GM12878 (cell line): ENCODE results near the gene ATP10A. TPM values are rescaled to one million over a fixed set of nuclear protein-coding genes. Genes with fewer than 3 reads are reported as not detected.

Experiments
- ATAC-seq: fragments of 200-7000 bp; cut with Tn5 transposase; 3 replicates; pipeline ENCODE4 v1.9.1; 2020; ENCODE audit warnings: mild to moderate bottlenecking, moderate library complexity
- BruUV-seq: library from RNA; stranded (reverse); fragments of 400-500 nt; replicated peaks from 2 replicates; lab custom pipeline; 2021; lab: Mats Ljungman, UMichigan
- CTCF ChIA-PET: fragments of 300-600 bp; sonication (Branson Sonifier 250); formaldehyde crosslinking; extraction: SDS; loops from one replicate; lab custom pipeline; 2021; ENCODE audit warnings: inconsistent platforms; lab: Yijun Ruan, JAX
- POLR2A ChIA-PET: fragments of 350-600 bp; formaldehyde crosslinking; extraction: SDS; loops from one replicate; lab custom pipeline; 2021; ENCODE audit warnings: inconsistent platforms; lab: Charles Lee
- RAD21 ChIA-PET: fragments of 300-600 bp; sonication (Branson Sonifier 250); formaldehyde crosslinking; loops from one replicate; lab custom pipeline; 2023; ENCODE audit warnings: antibody characterized with exemption; ENCODE audit not compliant: unreplicated experiment; lab: Charles Lee
- SMC1A ChIA-PET: fragments of 300-600 bp; sonication (Branson Sonifier 250); formaldehyde crosslinking; loops from one replicate; lab custom pipeline; 2023; ENCODE audit not compliant: unreplicated experiment, uncharacterized antibody; lab: Charles Lee
- DNase-seq: peaks from one replicate; pipeline ENCODE4 v3.0.0-alpha.2; 2011; ENCODE audit warnings: low read depth, low spot score
- FAIRE-seq: peaks from 3 replicates; lab custom pipeline; 2011; peaks lifted over from hg19 to GRCh38; lab: Jason Lieb, UNC
- H2AFZ ChIP-seq: 2 replicates; pipeline ENCODE4 v1.6.0; 2011; ENCODE audit warnings: low read depth, low read length, control low read depth; ENCODE audit not compliant: control insufficient read depth
- H3K27ac ChIP-seq: 2 replicates; pipeline ENCODE4 v1.5.1; 2011; ENCODE audit warnings: control low read depth; ENCODE audit not compliant: control insufficient read depth, insufficient read depth
- H3K27me3 ChIP-seq, 2 experiments: replicated peaks in 1 of 2; 2 replicates each; pipeline versions ENCODE4 v1.6.0 to v1.6.1; 2011; ENCODE audit warnings: low read length in 1 of 2; ENCODE audit not compliant: control insufficient read depth in 2 of 2, insufficient read depth in 2 of 2
- H3K36me3 ChIP-seq, 2 experiments: 2 replicates each; pipeline ENCODE4 v1.5.1; 2011; ENCODE audit warnings: low read length in 1 of 2; ENCODE audit not compliant: control insufficient read depth in 2 of 2, insufficient read depth in 2 of 2
- H3K4me1 ChIP-seq: 2 replicates; pipeline ENCODE4 v1.6.1; 2011; ENCODE audit warnings: mild to moderate bottlenecking, low read length, moderate library complexity, mixed read lengths; ENCODE audit not compliant: control insufficient read depth, insufficient read depth
- H3K4me2 ChIP-seq: 2 replicates; pipeline ENCODE4 v1.6.0; 2011; ENCODE audit warnings: control low read depth; ENCODE audit not compliant: control insufficient read depth, insufficient read depth
- H3K4me3 ChIP-seq: fragments of 200-600 bp; sonication (generic); 2 replicates; pipeline ENCODE4 v1.5.1; 2016
- H3K79me2 ChIP-seq: 2 replicates; pipeline ENCODE4 v1.6.0; 2011; ENCODE audit warnings: low read length; ENCODE audit not compliant: control insufficient read depth, insufficient read depth
- H3K9ac ChIP-seq: 2 replicates; pipeline ENCODE4 v1.8.0; 2011; ENCODE audit warnings: low read length, control low read depth, mixed read lengths; ENCODE audit not compliant: control insufficient read depth, insufficient read depth
- H3K9me3 ChIP-seq: replicated peaks from 3 replicates; pipeline ENCODE4 v1.5.1; 2011; ENCODE audit warnings: mild to moderate bottlenecking, low read length; ENCODE audit not compliant: control insufficient read depth, insufficient read depth
- H4K20me1 ChIP-seq: 2 replicates; pipeline ENCODE4 v1.6.0; 2011; ENCODE audit not compliant: control insufficient read depth, insufficient read depth
- HDAC2 ChIP-seq: fragments of 200-600 bp; sonication (generic); IDR thresholded peaks from 2 replicates; pipeline ENCODE4 v1.6.1; 2017
- HDGF ChIP-seq: fragments of 450-650 bp; IDR thresholded peaks from 2 replicates; pipeline ENCODE4 v1.6.1; 2016; ENCODE audit warnings: antibody characterized with exemption
- IKZF1 ChIP-seq: fragments of 450-650 bp; conservative IDR thresholded peaks from 2 replicates; pipeline ENCODE4 v1.6.1; 2017; ENCODE audit warnings: antibody characterized with exemption, mild to moderate bottlenecking
- NBN ChIP-seq: fragments of 450-650 bp; IDR thresholded peaks from 2 replicates; pipeline ENCODE4 v1.6.1; 2016
- NFYB ChIP-seq: IDR thresholded peaks from 2 replicates; pipeline ENCODE4 v1.6.1; 2011; ENCODE audit warnings: low read depth, mild to moderate bottlenecking, low read length, improper control_type of control experiment, moderate library complexity; ENCODE audit not compliant: insufficient read depth
- POLR2A ChIP-seq: IDR thresholded peaks from 2 replicates; pipeline ENCODE4 v1.6.1; 2011; ENCODE audit warnings: low read depth, mild to moderate bottlenecking, low read length
- PRDM15 ChIP-seq: fragments of 450-650 bp; formaldehyde crosslinking; IDR thresholded peaks from 2 replicates; pipeline ENCODE4 v1.4.0; 2020; ENCODE audit warnings: mild to moderate bottlenecking, moderate library complexity
- SMAD1 ChIP-seq: fragments of 450-650 bp; IDR thresholded peaks from 2 replicates; pipeline ENCODE4 v1.6.1; 2018; ENCODE audit warnings: mild to moderate bottlenecking, low read depth; ENCODE audit not compliant: partially characterized antibody
- SREBF1 ChIP-seq: IDR thresholded peaks from 2 replicates; pipeline ENCODE4 v1.6.1; 2012; ENCODE audit warnings: mild to moderate bottlenecking, low read length
- YBX1 ChIP-seq: fragments of 450-650 bp; IDR thresholded peaks from 2 replicates; pipeline ENCODE4 v1.6.1; 2016; ENCODE audit warnings: antibody characterized with exemption
- ZBED1 ChIP-seq: IDR thresholded peaks from 2 replicates; pipeline ENCODE4 v1.6.1; 2016; ENCODE audit warnings: borderline replicate concordance
- ZNF622 ChIP-seq: fragments of 450-650 bp; IDR thresholded peaks from 2 replicates; pipeline ENCODE4 v1.6.1; 2017; ENCODE audit warnings: mild to moderate bottlenecking, inconsistent platforms
- WGBS: methylation state at CpG from one replicate; pipeline ENCODE4 v1.1.6; 2016; ENCODE audit warnings: low lambda C conversion rate; ENCODE audit not compliant: insufficient replicate concordance, insufficient coverage; ENCODE audit errors: missing lambda C conversion rate; 5-methylcytosine and 5-hydroxymethylcytosine counted together
- in situ Hi-C: fragments of 300-500 bp; cut with MboI; formaldehyde crosslinking; loops from 9 replicates; pipeline ENCODE4 v1.14.3; 2018; ENCODE audit warnings: mixed read lengths
- intact Hi-C: fragments of 100-400 bp; cut with micrococcal nuclease; formaldehyde crosslinking; loops from one replicate; pipeline ENCODE4 v1.14.2; 2022; ENCODE audit not compliant: unreplicated experiment
- polyA plus RNA-seq, 11 experiments: library from polyadenylated mRNA; depleted of rRNA in 4 of 11; unstranded in 6 of 11; stranded (reverse) in 5 of 11; fragments of >200 nt; fragmentation: Nextera tagmentation in 4 of 11; fragmentation: Illumina TruSeq in 1 of 11; extraction: Ambion mirVana in 4 of 11; extraction: Trizol in 1 of 11; gene quantifications; 1 replicate in 1 of 11; 2 replicates in 10 of 11; pipeline versions ENCODE4 v1.2.1 to v1.2.3, GENCODE V29; 2011 to 2016; ENCODE audit warnings: inconsistent platforms in 2 of 11, missing spikeins in 2 of 11, low read depth in 1 of 11
- total RNA-seq, 4 experiments: library from RNA; depleted of rRNA in 3 of 4; stranded (reverse); fragments of >200 nt in 3 of 4; fragmentation: Illumina TruSeq in 1 of 4; extraction: Trizol in 1 of 4; gene quantifications; 2 replicates each; pipeline versions ENCODE4 v1.2.1 to v1.2.3, GENCODE V29; 2013 to 2021
- TF ChIP-seq, protein P1 (sequence below): IDR thresholded peaks from 2 replicates; pipeline ENCODE4 v1.6.1; 2012; ENCODE audit warnings: mild to moderate bottlenecking, low read depth, low read length

The ATP10A gene
- total and polyA plus RNA-seq, 10 of the 15 experiments (the other 5 are each of a cell fraction or from before 2014, with no cell fraction given), result 0.04 to 1.5 (median 0.31) TPM; not detected in 2

DNA sequence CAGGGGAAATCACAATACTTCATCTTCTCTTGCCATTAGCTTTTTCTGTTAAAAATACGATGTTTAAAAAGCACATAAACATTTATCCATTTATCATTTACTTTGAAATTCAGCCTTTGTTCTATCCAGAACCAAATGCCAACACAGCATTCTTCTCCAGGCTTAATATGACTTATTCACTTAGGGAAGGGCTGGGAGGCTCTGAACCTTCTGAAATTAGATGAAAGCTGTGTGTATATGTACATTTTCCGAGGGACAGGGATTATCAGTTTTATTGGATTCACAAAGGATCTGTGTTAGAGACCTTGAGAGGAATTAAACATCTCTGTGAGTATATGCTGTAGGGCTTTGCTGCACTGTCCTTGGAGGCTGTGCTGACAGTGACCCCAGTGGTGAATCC, 213.7 kb downstream of the ATP10A start:
- DNase-seq (no peak), ATAC-seq (no peak), FAIRE-seq (no peak)
- Histone ChIP-seq H3K9me3 (no peaks in the 10 kb centered on the region), H3K4me3 (no peak overlapping the region), H3K36me3 (no peaks in the 10 kb centered on the region), H2AFZ (no peak overlapping the region), H3K4me2 (no peak overlapping the region), H3K27ac (no peak overlapping the region), H3K9ac (no peak overlapping the region)
- WGBS, result 2% methylated on average over 2 of the region's 2 CpGs
- SMC1A ChIA-PET, result no interaction called here
- RAD21 ChIA-PET, result no interaction called here
- intact Hi-C loops, result no loop called here
- TF ChIP-seq IKZF1 (no peak), HDAC2 (no peak), HDGF (no peak), SMAD1 (no peak)
- TF ChIP-seq, all 136 proteins: peak for 0
- H4K20me1 ChIP-seq, result no peaks in the 10 kb centered on the region
- ChIA-PET CTCF (no interaction called here), POLR2A (no interaction called here)
- no peaks in the 10 kb centered on the region for H3K4me1 ChIP-seq
- in situ Hi-C loops, result loop anchor here (25.0 kb wide), 2 partner anchors 563 to 988 kb away; no protein-coding TSS in a partner anchor
- no peaks in the 10 kb centered on the region for H3K27me3 ChIP-seq
- H3K79me2 ChIP-seq, result no peaks in the 10 kb centered on the region
- BruUV-seq, result no TSS peak

DNA sequence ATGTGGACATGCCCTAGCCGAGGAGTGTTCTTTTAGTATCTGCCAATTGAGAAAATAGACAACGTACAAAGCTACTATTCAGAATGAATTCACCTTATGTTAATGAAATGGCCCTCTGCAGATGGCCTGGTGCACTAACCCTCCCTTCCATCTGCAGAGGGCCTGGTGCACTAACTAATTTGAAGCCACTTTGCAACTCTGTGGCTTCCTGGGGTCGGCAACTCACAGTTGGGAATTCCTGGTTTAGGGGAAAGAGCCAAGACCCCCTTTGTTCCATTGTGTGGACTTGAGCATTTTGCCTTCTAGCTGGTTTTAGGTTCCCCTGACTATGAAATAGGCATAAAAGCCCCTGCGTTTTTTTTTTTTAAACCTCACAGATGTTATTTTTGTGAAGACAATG, 220.0 kb downstream of the ATP10A start:
- ChIA-PET SMC1A (interaction anchor here (0.9 kb wide), 1 partner anchor 11 kb away, joined by 3 read pairs; no protein-coding TSS in a partner anchor), POLR2A (no interaction called here), RAD21 (no interaction called here), CTCF (no interaction called here)
- ATAC-seq, result no peak
- FAIRE-seq, result no peak
- intact Hi-C loops, result no loop called here
- Histone ChIP-seq H3K79me2 (no peaks in the 10 kb centered on the region), H3K4me2 (no peak overlapping the region), H3K9ac (no peak overlapping the region), H3K9me3 (no peaks in the 10 kb centered on the region), H3K27ac (no peak overlapping the region), H3K4me3 (no peak overlapping the region), H4K20me1 (no peaks in the 10 kb centered on the region), H2AFZ (no peak overlapping the region), H3K36me3 (no peaks in the 10 kb centered on the region), H3K4me1 (no peaks in the 10 kb centered on the region), H3K27me3 (no peaks in the 10 kb centered on the region)
- 14% methylated on average over 3 of the region's 4 CpGs for WGBS
- DNase-seq, result no peak
- BruUV-seq, result no TSS peak
- in situ Hi-C loops, result loop anchor here (5.0 to 25.0 kb wide), 3 partner anchors 49 to 994 kb away; no protein-coding TSS in a partner anchor
- TF ChIP-seq, protein P1, sequence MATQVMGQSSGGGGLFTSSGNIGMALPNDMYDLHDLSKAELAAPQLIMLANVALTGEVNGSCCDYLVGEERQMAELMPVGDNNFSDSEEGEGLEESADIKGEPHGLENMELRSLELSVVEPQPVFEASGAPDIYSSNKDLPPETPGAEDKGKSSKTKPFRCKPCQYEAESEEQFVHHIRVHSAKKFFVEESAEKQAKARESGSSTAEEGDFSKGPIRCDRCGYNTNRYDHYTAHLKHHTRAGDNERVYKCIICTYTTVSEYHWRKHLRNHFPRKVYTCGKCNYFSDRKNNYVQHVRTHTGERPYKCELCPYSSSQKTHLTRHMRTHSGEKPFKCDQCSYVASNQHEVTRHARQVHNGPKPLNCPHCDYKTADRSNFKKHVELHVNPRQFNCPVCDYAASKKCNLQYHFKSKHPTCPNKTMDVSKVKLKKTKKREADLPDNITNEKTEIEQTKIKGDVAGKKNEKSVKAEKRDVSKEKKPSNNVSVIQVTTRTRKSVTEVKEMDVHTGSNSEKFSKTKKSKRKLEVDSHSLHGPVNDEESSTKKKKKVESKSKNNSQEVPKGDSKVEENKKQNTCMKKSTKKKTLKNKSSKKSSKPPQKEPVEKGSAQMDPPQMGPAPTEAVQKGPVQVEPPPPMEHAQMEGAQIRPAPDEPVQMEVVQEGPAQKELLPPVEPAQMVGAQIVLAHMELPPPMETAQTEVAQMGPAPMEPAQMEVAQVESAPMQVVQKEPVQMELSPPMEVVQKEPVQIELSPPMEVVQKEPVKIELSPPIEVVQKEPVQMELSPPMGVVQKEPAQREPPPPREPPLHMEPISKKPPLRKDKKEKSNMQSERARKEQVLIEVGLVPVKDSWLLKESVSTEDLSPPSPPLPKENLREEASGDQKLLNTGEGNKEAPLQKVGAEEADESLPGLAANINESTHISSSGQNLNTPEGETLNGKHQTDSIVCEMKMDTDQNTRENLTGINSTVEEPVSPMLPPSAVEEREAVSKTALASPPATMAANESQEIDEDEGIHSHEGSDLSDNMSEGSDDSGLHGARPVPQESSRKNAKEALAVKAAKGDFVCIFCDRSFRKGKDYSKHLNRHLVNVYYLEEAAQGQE, result no peak
- TF ChIP-seq ZBED1, result no peak
- TF ChIP-seq NBN, result no peak
- no peak for TF ChIP-seq NFYB
- TF ChIP-seq POLR2A, result no peak
- no peak for TF ChIP-seq SMAD1
- TF ChIP-seq SREBF1, result no peak
- no peak for TF ChIP-seq YBX1
- no peak for TF ChIP-seq PRDM15 (CRISPR knock-in tag)
- TF ChIP-seq ZNF622, result no peak
